ENCODE measurements around the gene TBL1Y. TPM values are rescaled to one million over a fixed set of nuclear protein-coding genes. Genes with fewer than 3 reads are reported as not detected.
"Not testable (repeated sequence)": the region's sequence is repeated elsewhere in the genome, so short reads cannot be mapped to it uniquely, and the experiment has no call there.

Gene TBL1Y
- total and polyA plus RNA-seq, 10 donors = not detected

- Histone ChIP-seq H3K36me3 (no peaks in the 10 kb centered on the region), H3K27me3 (replicated peaks in 1 of 7) (no peaks in the 10 kb centered on the region), H3K4me3 (no peak overlapping the region), H3K27ac (no peak overlapping the region), H3K9me3 (no peaks in the 10 kb centered on the region), H3K4me1 (no peaks in the 10 kb centered on the region)
- intact Hi-C loops (cut with DNase I; ENCODE audit: low total_unique reads) = no loop called here
- TF ChIP-seq CTCF (IDR thresholded peaks at IDR 0.05 in 8 of 11, conservative IDR thresholded peaks at IDR 0.05 in 3 of 11) (no peak), POLR2A (IDR thresholded peaks at IDR 0.05) (no peak), POLR2AphosphoS5 (IDR thresholded peaks at IDR 0.05) (no peak)
- no peak for DNase-seq
Observed at GRCh38 chrY:7078725-7079124, 168.2 kb downstream of the TBL1Y start.

GRCh38 chrY:7080548-7080947, 170.1 kb downstream of the TBL1Y start:
- H3K4me1 ChIP-seq; DNase-seq; H3K9me3 ChIP-seq; H3K4me3 ChIP-seq; H3K27ac ChIP-seq; H3K36me3 ChIP-seq; intact Hi-C loops (cut with DNase I; ENCODE audit: low total_unique reads); H3K27me3 ChIP-seq (replicated peaks in 1 of 7): not testable (repeated sequence)
- 79 to 87% (median 87%) methylated on average over 3 to 4 of the region's 4 CpGs; no CpG with 5 or more reads in 2 of the 5 donors for WGBS, 5 donors

GRCh38 chrY:7085606-7086005, 175.1 kb downstream of the TBL1Y start:
- Histone ChIP-seq H3K4me3 (no peak overlapping the region), H3K36me3 (no peaks in the 10 kb centered on the region), H3K27me3 (replicated peaks in 1 of 7) (no peaks in the 10 kb centered on the region), H3K27ac (no peak overlapping the region), H3K4me1 (no peaks in the 10 kb centered on the region), H3K9me3 (no peaks in the 10 kb centered on the region)
- intact Hi-C loops (cut with DNase I; ENCODE audit: low total_unique reads) = no loop called here
- peak in 5 of 11 experiments; percentile 16 to 67 (median 65) for TF ChIP-seq CTCF (IDR thresholded peaks at IDR 0.05 in 8 of 11, conservative IDR thresholded peaks at IDR 0.05 in 3 of 11)
- TF ChIP-seq POLR2AphosphoS5 (IDR thresholded peaks at IDR 0.05) = no peak
- 4 to 5% (median 5%) methylated on average over 8 to 10 of the region's 10 CpGs; no CpG with 5 or more reads in 2 of the 5 donors for whole genome bisulfite sequencing, 5 donors
- DNase-seq = no peak

GRCh38 chrY:7092836-7093235, 182.3 kb downstream of the TBL1Y start:
- TF ChIP-seq POLR2AphosphoS5 (IDR thresholded peaks at IDR 0.05) (no peak), CTCF (IDR thresholded peaks at IDR 0.05 in 8 of 11, conservative IDR thresholded peaks at IDR 0.05 in 3 of 11) (no peak), POLR2A (IDR thresholded peaks at IDR 0.05) (no peak)
- H3K36me3 ChIP-seq = no peaks in the 10 kb centered on the region
- intact Hi-C loops (cut with DNase I; ENCODE audit: low total_unique reads) = no loop called here
- no peak for DNase-seq
- no peaks in the 10 kb centered on the region for H3K4me1 ChIP-seq
- H3K27me3 ChIP-seq (replicated peaks in 1 of 7) = no peaks in the 10 kb centered on the region
- no peak overlapping the region for H3K27ac ChIP-seq
- H3K9me3 ChIP-seq = no peaks in the 10 kb centered on the region
- H3K4me3 ChIP-seq = no peak overlapping the region
- WGBS, 5 donors = 80 to 94% (median 80%) methylated on average over 1 of the region's 1 CpG; no CpG with 5 or more reads in 2 of the 5 donors

- no peak overlapping the region for H3K27ac ChIP-seq
- H3K4me1 ChIP-seq = no peaks in the 10 kb centered on the region
- H3K27me3 ChIP-seq (replicated peaks in 1 of 7) = no peaks in the 10 kb centered on the region
- WGBS, 5 donors = 94 to 100% (median 100%) methylated on average over 1 to 2 of the region's 2 CpGs; no CpG with 5 or more reads in 2 of the 5 donors
- no peak overlapping the region for H3K4me3 ChIP-seq
- no peak for DNase-seq
- no peaks in the 10 kb centered on the region for H3K9me3 ChIP-seq
- no peaks in the 10 kb centered on the region for H3K36me3 ChIP-seq
- intact Hi-C loops (cut with DNase I; ENCODE audit: low total_unique reads) = no loop called here
- TF ChIP-seq POLR2AphosphoS5 (IDR thresholded peaks at IDR 0.05) (no peak), POLR2A (IDR thresholded peaks at IDR 0.05) (no peak)
Observed at GRCh38 chrY:7094365-7094764, 183.9 kb downstream of the TBL1Y start.
